B cell (primary cell): ENCODE measurements around the gene MROH7. TPM values are rescaled to one million over a fixed set of nuclear protein-coding genes. Genes with fewer than 3 reads are reported as not detected.

ENCODE experiments used
- ATAC-seq: fragments of 200-7000 bp; cut with Tn5 transposase; one replicate; pipeline ENCODE4 v1.10.0; 2021; ENCODE audit warnings: low read depth, mild to moderate bottlenecking, moderate number of reproducible peaks, moderate library complexity
- CTCF ChIA-PET: fragments of 350-600 bp; sonication (Branson Sonifier 250); formaldehyde crosslinking; loops from one replicate; lab custom pipeline; 2021; ENCODE audit warnings: antibody characterized with exemption, inconsistent platforms; lab: Charles Lee
- POLR2A ChIA-PET: fragments of 350-600 bp; sonication (Branson Sonifier 250); formaldehyde crosslinking; loops from one replicate; lab custom pipeline; 2021; ENCODE audit warnings: antibody characterized with exemption; lab: Charles Lee
- DNase-seq: peaks from one replicate; pipeline ENCODE4 v3.0.0; 2013
- H2AFZ ChIP-seq: 2 replicates; pipeline ENCODE4 v1.6.1; 2012; ENCODE audit warnings: mild to moderate bottlenecking, low read depth, low read length; ENCODE audit not compliant: insufficient read depth, poor library complexity, severe bottlenecking
- H3K27ac ChIP-seq, 2 donors: 1 replicate in 1 of 2; 2 replicates in 1 of 2; pipeline ENCODE4 v1.5.1; 2012 to 2013; ENCODE audit warnings: low read length in 2 of 2, mild to moderate bottlenecking in 2 of 2, moderate library complexity in 1 of 2
- H3K27me3 ChIP-seq, 4 experiments: fragments of 200-600 bp in 1 of 4; sonication (generic) in 1 of 4; replicated peaks in 1 of 4; 1 replicate in 2 of 4; 2 replicates in 2 of 4; pipeline versions ENCODE4 v1.6.1 to v1.7.0; 2013 to 2016; ENCODE audit warnings: low read length in 3 of 4, mild to moderate bottlenecking in 2 of 4, mixed read lengths in 1 of 4, moderate library complexity in 1 of 4; ENCODE audit not compliant: insufficient read depth in 4 of 4, control insufficient read depth in 3 of 4; ENCODE audit errors: control extremely low read depth in 1 of 4
- H3K36me3 ChIP-seq, 2 experiments: replicated peaks in 1 of 2; 1 replicate in 1 of 2; 2 replicates in 1 of 2; pipeline versions ENCODE4 v1.6.1 to v1.7.1; 2013; ENCODE audit warnings: low read length in 1 of 2; ENCODE audit not compliant: insufficient read depth in 2 of 2, control insufficient read depth in 1 of 2; ENCODE audit errors: control extremely low read depth in 1 of 2, extremely low read depth in 1 of 2
- H3K4me1 ChIP-seq, 2 donors: fragments of 200-600 bp in 1 of 2; sonication (generic) in 1 of 2; 1 replicate in 1 of 2; 2 replicates in 1 of 2; pipeline versions ENCODE4 v1.5.1 to v1.6.1; 2013 to 2017; ENCODE audit warnings: low read length in 2 of 2; ENCODE audit not compliant: control insufficient read depth in 2 of 2, insufficient read depth in 2 of 2
- H3K4me2 ChIP-seq: replicated peaks from 2 replicates; pipeline ENCODE3; 2012; ENCODE audit warnings: mild to moderate bottlenecking, low read depth, low read length; ENCODE audit not compliant: poor library complexity, severe bottlenecking
- H3K4me3 ChIP-seq, 5 experiments: fragments of 200-600 bp in 1 of 5; sonication (generic) in 1 of 5; 1 replicate in 3 of 5; 2 replicates in 2 of 5; pipeline versions ENCODE4 v1.5.1 to v1.7.0; 2011 to 2016; ENCODE audit warnings: low read length in 4 of 5, mild to moderate bottlenecking in 4 of 5, low read depth in 2 of 5, control low read depth in 1 of 5, moderate library complexity in 1 of 5; ENCODE audit not compliant: insufficient read depth in 1 of 5; ENCODE audit errors: control extremely low read depth in 1 of 5, extremely low read depth in 1 of 5
- H3K79me2 ChIP-seq: fragments of 200-600 bp; sonication (generic); one replicate; pipeline ENCODE4 v1.6.0; 2016; ENCODE audit warnings: low read length; ENCODE audit not compliant: control insufficient read depth, insufficient read depth
- H3K9ac ChIP-seq: fragments of 200-600 bp; sonication (generic); 2 replicates; pipeline ENCODE4 v1.6.1; 2017; ENCODE audit warnings: mild to moderate bottlenecking, low read length, moderate library complexity
- H3K9me3 ChIP-seq, 3 donors: one replicate each; pipeline versions ENCODE4 v1.6.1 to v1.7.1; 2013; ENCODE audit warnings: low read length in 2 of 3; ENCODE audit not compliant: control insufficient read depth in 2 of 3, insufficient read depth in 1 of 3; ENCODE audit errors: control extremely low read depth in 1 of 3
- H4K20me1 ChIP-seq: 2 replicates; pipeline ENCODE4 v1.6.0; 2012; ENCODE audit warnings: mild to moderate bottlenecking, low read length; ENCODE audit not compliant: insufficient read depth, control insufficient read depth, poor library complexity, severe bottlenecking
- H3K27ac Mint-ChIP-seq: one replicate; pipeline ENCODE4 v1.8.0; 2021; ENCODE audit warnings: mixed read lengths
- H3K27me3 Mint-ChIP-seq: one replicate; pipeline ENCODE4 v1.8.0; 2021; ENCODE audit warnings: mixed read lengths
- H3K4me1 Mint-ChIP-seq: one replicate; pipeline ENCODE4 v1.8.0; 2021; ENCODE audit warnings: mixed read lengths
- H3K4me3 Mint-ChIP-seq: one replicate; pipeline ENCODE4 v1.8.0; 2021; ENCODE audit warnings: mixed read lengths
- H3K9me3 Mint-ChIP-seq: one replicate; pipeline ENCODE4 v1.8.0; 2022; ENCODE audit warnings: mixed read lengths; ENCODE audit not compliant: insufficient read depth
- EZH2 ChIP-seq: IDR thresholded peaks from 2 replicates; pipeline ENCODE4 v1.6.1; 2012; ENCODE audit warnings: borderline replicate concordance, low read depth, mild to moderate bottlenecking, moderate library complexity, low read length; ENCODE audit not compliant: insufficient read depth, poor library complexity, severe bottlenecking
- WGBS: methylation state at CpG from one replicate; pipeline ENCODE4 v1.1.5; 2013; ENCODE audit warnings: missing lambda C conversion rate; ENCODE audit not compliant: insufficient coverage; 5-methylcytosine and 5-hydroxymethylcytosine counted together
- intact Hi-C: fragments of 100-400 bp; cut with micrococcal nuclease; formaldehyde crosslinking; loops from one replicate; pipeline ENCODE4 v1.10.0; 2022
- polyA plus RNA-seq: library from polyadenylated mRNA; depleted of rRNA; stranded (reverse); fragments of >200 nt; gene quantifications from 2 replicates; pipeline ENCODE4 v1.2.3, GENCODE V29; 2012
- total RNA-seq, 2 donors: library from RNA; stranded (reverse); fragments of 120-200 nt in 1 of 2; gene quantifications; 1 replicate in 1 of 2; 2 replicates in 1 of 2; pipeline versions ENCODE4 v1.2.3 to v1.2.4, GENCODE V29; 2013 to 2022
- TF ChIP-seq, protein P1 (sequence below): fragments of 200-600 bp; IDR thresholded peaks from one replicate; pipeline ENCODE4 v1.8.0; 2022; ENCODE audit warnings: antibody characterized with exemption, mild to moderate bottlenecking

The MROH7 gene
- total and polyA plus RNA-seq, 2 donors (not counting 1 experiment from before 2014, with no cell fraction given), result not detected

DNA sequence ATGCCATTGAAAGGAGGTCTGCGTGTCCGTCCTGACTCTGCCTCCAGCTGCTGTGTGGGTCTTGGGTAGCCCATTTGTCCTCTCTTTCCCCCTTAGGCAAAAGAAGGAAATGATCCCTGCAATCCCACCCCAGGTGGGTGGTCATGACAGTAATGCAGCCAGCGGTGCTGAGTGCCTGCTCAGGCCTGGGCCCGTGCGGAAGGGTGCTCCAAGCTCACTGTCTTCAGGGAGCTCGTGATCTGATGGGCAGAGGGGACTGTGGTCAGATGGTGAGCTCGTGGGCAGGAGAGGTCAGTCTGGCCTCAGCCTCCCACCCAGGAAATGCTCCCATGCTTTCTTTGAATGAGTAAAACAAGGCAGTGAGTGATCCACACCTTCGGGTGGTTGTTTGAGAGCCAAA lies 38.8 kb downstream of the MROH7 start:
- ATAC-seq (no peak), DNase-seq (no peak)
- Histone ChIP-seq H3K4me1 (no peaks in the 10 kb centered on the region), H3K79me2 (no peaks in the 10 kb centered on the region), H3K4me3 (no peak overlapping the region), H3K4me2 (no peak overlapping the region), H4K20me1 (no peaks in the 10 kb centered on the region), H3K27me3 (no peaks in the 10 kb centered on the region), H2AFZ (no peak overlapping the region), H3K27ac (no peak overlapping the region), H3K36me3 (no peaks in the 10 kb centered on the region), H3K9ac (no peak overlapping the region), H3K9me3 (no peaks in the 10 kb centered on the region)
- no peak for TF ChIP-seq EZH2
- TF ChIP-seq, protein P1, sequence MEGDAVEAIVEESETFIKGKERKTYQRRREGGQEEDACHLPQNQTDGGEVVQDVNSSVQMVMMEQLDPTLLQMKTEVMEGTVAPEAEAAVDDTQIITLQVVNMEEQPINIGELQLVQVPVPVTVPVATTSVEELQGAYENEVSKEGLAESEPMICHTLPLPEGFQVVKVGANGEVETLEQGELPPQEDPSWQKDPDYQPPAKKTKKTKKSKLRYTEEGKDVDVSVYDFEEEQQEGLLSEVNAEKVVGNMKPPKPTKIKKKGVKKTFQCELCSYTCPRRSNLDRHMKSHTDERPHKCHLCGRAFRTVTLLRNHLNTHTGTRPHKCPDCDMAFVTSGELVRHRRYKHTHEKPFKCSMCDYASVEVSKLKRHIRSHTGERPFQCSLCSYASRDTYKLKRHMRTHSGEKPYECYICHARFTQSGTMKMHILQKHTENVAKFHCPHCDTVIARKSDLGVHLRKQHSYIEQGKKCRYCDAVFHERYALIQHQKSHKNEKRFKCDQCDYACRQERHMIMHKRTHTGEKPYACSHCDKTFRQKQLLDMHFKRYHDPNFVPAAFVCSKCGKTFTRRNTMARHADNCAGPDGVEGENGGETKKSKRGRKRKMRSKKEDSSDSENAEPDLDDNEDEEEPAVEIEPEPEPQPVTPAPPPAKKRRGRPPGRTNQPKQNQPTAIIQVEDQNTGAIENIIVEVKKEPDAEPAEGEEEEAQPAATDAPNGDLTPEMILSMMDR, result no peak
- Mint-ChIP-seq H3K4me3 (no peak overlapping the region), H3K9me3 (no peaks in the 10 kb centered on the region), H3K27me3 (no peaks in the 10 kb centered on the region), H3K27ac (no peak overlapping the region), H3K4me1 (no peaks in the 10 kb centered on the region)
- ChIA-PET POLR2A (no interaction called here), CTCF (interaction anchor here (0.6 kb wide), 1 partner anchor 112 kb away, joined by 3 read pairs; no protein-coding TSS in a partner anchor)
- 87% methylated on average over 8 of the region's 8 CpGs for WGBS
- intact Hi-C loops, result no loop called here

DNA sequence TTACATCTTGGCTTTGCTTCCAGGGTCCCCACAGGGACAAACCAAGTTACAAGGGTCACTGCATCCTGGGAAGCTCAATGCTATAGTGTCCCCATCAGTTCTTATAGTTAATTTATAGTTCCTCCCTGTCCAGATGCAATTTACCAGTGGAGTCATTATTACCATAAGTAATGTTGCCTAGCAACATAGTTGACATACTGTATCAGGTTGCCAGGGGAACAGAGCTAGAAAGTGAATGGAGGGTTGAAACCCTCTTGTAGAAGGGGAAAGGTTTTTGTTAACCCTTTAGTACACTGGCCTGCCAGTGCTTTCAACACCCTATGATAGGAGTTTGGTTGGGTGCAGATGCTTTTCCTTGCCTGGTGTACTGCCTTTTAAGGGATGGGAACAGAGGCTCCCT lies 39.8 kb downstream of the MROH7 start:
- Histone ChIP-seq H2AFZ (no peak overlapping the region), H3K27me3 (no peaks in the 10 kb centered on the region), H3K4me2 (no peak overlapping the region), H3K36me3 (no peaks in the 10 kb centered on the region), H3K79me2 (no peaks in the 10 kb centered on the region), H3K9me3 (no peaks in the 10 kb centered on the region), H3K4me3 (no peak overlapping the region), H3K27ac (no peak overlapping the region), H3K9ac (no peak overlapping the region), H4K20me1 (no peaks in the 10 kb centered on the region), H3K4me1 (no peaks in the 10 kb centered on the region)
- H3K9me3 Mint-ChIP-seq, result no peaks in the 10 kb centered on the region
- no peak for TF ChIP-seq EZH2
- TF ChIP-seq, protein P1, result no peak
- intact Hi-C loops, result no loop called here
- H3K27me3 Mint-ChIP-seq, result no peaks in the 10 kb centered on the region
- no peak overlapping the region for H3K4me3 Mint-ChIP-seq
- DNase-seq (no peak), ATAC-seq (no peak)
- ChIA-PET CTCF (no interaction called here), POLR2A (no interaction called here)
- H3K4me1 Mint-ChIP-seq, result no peaks in the 10 kb centered on the region
- H3K27ac Mint-ChIP-seq, result no peak overlapping the region
